Measurements from ENCODE around the gene PRSS12. TPM values are rescaled to one million over a fixed set of nuclear protein-coding genes. Genes with fewer than 3 reads are reported as not detected.
"Not testable (repeated sequence)": the region's sequence is repeated elsewhere in the genome, so short reads cannot be mapped to it uniquely, and the experiment has no call there.

The PRSS12 gene
- total RNA-seq, 1 donor from 2014 or later: 0.16 TPM

- DNase-seq (ENCODE audit: low spot score): no peak
Observed at GRCh38 chr4:118326585-118326984, 26.2 kb downstream of the PRSS12 start.

DNA sequence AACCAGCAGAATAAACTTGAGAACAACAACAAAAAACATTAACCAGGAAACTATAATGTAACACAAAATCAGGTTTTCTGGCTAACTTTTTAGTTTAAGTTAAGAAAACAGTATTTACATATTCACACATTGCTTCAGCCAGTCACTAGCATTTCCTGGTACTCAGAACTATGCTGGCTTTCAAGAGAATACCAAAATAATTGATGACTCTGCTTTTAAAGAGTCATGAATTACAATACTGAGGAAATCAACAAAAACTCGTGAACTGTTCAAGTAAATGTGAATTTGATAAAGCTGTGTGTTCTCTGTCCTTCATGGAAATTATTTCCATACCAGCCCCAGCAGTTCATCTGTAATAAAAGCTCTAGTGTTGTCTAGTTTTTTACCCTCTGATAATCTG is 27.4 kb downstream of the PRSS12 start:
- DNase-seq (ENCODE audit: low spot score): no peak

- DNase-seq (ENCODE audit: low spot score): no peak
Observed at GRCh38 chr4:118322831-118323502, 29.8 kb downstream of the PRSS12 start.

GRCh38 chr4:118318931-118319330 is 33.9 kb downstream of the PRSS12 start:
- DNase-seq (ENCODE audit: low spot score): no peak

DNA sequence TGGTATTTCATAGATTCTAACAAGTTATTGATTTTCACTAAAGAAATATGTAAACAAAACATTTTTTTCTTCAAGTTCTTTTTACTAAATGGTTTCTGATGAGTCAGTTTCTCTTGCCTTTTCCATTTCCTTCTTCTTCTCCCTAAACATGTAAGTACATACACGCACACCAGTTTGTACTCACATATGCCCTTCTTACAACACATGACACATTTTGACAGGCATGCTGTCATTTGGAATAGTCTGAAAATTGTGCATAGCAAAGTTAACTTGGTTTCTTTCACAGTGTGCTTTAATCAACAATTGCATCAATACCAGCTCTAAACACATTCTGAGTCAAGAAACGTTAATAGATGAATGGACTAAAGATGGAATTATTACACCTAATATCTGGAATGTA is 35.1 kb downstream of the PRSS12 start:
- DNase-seq (ENCODE audit: low spot score): no peak

DNA sequence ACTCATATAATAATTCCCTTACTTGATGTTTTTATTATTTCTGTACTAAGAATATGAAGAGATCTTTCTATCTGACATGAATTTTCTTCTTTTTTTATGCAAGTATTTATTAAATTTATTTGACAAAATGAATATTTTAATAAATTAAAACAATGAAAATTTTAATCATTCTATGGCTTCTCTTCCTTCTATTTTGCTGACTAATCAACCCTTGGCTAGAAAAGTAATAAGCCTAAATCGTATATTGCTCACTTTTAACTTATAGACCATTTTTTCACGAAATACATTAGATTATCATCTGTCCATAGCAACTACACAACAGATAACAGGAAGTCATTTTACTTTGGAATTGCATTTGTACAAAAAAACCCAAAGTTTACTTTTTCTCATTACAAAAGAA is 38.6 kb downstream of the PRSS12 start:
- DNase-seq (ENCODE audit: low spot score): no peak

GRCh38 chr4:118313098-118313497 is 39.7 kb downstream of the PRSS12 start:
- DNase-seq (ENCODE audit: low spot score): no peak

DNA sequence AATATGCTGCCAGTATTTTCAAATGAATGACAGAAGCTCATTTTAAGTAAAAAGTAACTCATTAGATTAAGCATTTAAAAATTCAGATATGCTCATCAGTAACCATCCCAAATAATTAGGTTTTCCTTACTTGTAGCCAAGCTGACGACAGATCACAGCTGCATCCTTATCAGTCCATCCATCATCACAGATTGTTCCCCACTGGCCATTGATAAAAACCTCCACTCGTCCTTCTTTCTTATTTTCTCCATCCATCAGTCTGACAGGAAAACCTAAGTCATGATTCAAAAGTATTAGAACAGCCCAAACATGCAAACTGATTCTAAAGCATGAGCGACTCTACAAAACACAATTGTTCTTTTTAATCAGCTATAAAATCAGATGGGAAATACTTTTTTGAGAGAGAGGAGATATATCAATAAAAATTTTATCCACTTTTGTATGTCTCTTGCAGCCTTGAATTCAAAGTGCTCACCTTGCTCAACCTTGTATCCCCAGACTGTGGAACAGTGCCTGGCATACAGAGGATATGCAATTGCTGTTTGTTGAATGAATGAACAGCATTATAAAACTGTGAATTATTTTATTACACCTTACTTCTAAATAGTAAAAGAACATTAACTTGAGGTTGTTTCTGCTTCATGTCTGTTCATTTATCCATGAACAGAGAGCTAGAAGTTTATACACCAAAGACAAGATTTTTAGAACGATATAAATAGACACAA is 44.3 kb downstream of the PRSS12 start:
- no peak for DNase-seq (ENCODE audit: low spot score)

DNA sequence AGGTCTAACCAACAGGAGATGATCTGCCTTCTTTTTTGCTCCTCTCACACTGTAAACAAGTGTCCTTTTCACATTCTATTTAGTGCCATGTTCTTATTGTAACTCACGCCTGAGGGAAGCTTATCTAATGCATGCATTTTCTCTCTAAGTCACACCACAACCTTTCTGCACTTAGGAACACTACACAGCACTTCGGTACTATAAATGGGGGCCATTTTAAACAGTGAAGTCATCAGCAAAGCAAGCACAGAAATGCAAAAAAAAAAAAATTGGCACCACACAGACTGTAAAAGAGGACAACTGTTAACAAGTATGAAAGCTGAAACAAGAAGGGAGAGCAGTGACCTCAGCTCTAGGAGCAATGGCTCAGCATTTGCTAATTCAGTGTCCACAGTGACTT is 45.2 kb downstream of the PRSS12 start:
- DNase-seq (ENCODE audit: low spot score): no peak

DNA sequence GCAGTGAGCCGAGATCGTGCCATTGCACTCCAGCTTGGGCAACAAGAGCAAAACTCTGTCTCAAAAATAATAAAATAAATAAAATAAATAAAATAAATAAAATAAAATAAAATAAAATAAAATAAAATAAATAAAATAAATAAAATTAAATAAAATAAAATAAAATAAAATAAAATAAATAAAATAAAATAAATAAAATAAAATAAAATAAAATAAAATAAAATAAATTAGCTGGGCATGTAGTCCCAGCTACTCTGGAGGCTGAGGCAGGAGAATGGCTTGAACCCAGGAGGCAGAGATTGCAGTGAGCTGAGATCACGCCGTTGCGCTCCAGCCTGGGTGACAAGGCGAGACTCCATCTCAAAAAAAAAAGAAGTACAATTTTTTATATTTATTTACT is 53.2 kb downstream of the PRSS12 start:
- DNase-seq (ENCODE audit: low spot score): not testable (repeated sequence)

DNA sequence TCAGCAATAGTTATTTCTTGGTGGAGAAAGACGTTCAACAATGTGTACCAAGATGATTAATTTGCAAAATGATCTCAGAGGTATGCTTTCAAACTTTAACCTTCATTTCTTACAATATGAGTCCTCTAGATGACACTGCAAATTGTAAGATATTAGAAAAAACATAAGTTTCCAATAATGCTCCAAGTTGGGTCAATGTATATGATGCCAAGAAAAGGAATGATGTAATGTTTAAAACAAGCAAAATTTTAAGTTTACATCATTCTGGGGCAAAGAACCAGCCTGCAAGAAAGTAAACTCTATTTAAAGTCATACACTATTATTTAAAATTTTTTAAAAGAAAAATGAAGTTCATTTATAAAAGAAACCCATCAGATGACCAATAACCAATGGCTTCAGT is 56.1 kb downstream of the PRSS12 start:
- DNase-seq (ENCODE audit: low spot score): no peak

GRCh38 chr4:118290951-118291350 is 61.9 kb downstream of the PRSS12 start:
- no peak for DNase-seq (ENCODE audit: low spot score)

- DNase-seq (ENCODE audit: low spot score): no peak
Observed at GRCh38 chr4:118289794-118290193, 63.0 kb downstream of the PRSS12 start.

- DNase-seq (ENCODE audit: low spot score): no peak
Observed at GRCh38 chr4:118287711-118288451, 64.9 kb downstream of the PRSS12 start.

DNA sequence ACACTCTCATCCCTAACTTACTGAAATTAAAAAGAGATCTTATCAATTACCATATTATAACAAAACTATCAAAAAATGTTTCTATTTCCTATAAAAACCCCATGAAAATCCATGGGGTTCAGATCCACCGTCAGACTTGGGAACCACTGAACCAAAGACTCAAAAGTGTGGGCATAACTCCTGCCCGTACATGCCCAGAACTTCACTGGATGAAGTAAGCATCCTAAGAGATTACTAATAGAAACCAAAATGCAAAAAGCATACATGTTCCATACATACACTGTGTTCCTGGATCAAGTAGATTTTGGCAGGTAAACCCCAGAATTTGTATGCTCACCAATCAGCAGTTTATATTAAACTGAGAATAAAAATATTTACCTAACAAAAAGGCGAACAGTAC is 66.1 kb downstream of the PRSS12 start:
- DNase-seq (ENCODE audit: low spot score): no peak

DNA sequence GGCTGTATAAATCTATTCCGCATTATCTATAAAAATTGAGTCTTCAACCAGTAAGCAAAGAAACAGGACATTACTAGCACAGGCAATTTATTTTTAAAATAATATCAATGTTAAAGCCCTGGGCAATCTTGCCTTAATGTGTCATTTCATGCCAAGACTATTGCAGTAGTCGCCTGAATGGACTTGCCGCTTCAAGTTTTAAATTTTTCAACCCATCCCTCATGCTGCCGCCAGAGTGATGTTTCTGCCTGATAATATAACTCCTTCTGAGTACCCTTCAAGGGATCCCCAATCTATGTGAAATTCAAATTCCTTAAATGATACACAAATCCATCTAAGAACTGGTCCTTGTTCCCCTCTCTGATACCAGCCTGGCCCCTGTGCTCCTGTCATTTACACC is 66.9 kb downstream of the PRSS12 start:
- no peak for DNase-seq (ENCODE audit: low spot score)

DNA sequence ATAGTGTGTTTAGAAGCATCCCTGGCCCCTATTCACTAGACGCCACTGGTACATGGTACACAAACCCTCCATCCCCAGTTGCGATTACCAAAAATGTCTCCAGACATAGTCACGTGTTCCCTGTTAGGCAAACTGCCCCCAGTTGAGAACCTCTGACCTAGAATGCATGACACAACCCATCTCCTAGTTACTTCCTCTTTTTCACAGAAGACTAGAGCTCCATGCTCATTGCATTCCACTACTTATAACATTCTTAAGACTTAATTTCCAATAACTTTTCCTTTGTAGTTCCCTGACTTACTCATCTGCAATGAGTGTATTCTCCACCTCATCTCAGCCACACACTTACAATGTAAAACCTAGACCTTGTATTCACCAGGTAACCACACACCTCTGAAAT is 68.6 kb downstream of the PRSS12 start:
- no peak for DNase-seq (ENCODE audit: low spot score)

DNA sequence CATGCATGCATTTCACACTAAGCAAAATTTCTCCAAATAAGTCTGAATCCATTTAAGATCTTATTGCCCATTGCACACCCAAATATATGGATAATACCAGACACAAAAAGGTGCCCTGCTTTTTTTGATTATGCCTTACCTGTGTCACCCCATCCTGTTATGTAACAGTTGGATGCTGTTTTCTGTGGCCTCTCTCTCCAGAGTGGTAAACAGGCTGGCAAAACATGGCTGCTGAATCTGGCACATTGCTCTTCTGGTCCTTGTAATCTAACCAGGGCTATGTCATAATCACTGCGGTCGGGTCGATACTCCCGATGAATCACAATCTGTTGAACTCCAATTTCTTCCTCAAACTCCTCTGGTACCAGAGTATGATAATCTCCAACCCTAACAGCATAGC is 70.1 kb downstream of the PRSS12 start:
- DNase-seq (ENCODE audit: low spot score): no peak

DNA sequence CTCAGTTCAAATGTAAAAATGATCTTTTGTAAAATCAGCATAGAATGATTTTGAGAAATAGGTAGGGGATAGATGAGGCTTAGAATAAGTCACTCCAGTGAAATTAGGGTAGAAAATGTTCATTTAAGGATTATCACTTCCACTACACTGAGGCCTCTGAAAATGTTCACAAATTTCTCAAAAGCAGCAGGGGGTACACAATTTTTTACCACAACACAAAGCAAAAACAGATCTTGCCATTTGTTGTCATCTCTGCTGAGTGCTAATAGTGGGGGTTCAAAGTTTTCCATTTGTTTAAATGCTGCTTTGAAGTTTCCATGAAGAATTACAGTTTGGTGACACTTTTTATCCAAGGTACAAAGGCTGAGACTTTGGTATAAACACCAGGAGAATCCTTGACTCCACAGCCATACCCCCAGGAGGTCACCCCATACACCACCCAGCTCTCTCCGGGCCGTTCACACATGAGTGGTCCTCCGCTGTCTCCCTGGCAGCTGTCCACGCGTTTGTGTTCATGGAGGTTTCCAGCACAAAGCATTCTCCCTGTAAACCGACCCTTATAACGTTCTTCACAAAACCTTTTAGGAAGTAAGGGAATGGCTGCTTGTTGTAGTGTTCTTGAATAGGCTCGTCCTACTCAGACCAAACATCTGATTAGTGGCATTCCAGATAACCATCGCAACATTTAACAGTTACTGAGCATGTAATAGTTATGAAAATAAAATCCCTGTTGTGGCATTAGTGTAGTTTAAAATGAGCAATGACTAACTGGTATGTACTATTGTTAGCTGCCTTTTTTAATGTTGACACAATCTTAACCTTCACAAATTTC is 71.0 kb downstream of the PRSS12 start:
- DNase-seq (ENCODE audit: low spot score): no peak

DNA sequence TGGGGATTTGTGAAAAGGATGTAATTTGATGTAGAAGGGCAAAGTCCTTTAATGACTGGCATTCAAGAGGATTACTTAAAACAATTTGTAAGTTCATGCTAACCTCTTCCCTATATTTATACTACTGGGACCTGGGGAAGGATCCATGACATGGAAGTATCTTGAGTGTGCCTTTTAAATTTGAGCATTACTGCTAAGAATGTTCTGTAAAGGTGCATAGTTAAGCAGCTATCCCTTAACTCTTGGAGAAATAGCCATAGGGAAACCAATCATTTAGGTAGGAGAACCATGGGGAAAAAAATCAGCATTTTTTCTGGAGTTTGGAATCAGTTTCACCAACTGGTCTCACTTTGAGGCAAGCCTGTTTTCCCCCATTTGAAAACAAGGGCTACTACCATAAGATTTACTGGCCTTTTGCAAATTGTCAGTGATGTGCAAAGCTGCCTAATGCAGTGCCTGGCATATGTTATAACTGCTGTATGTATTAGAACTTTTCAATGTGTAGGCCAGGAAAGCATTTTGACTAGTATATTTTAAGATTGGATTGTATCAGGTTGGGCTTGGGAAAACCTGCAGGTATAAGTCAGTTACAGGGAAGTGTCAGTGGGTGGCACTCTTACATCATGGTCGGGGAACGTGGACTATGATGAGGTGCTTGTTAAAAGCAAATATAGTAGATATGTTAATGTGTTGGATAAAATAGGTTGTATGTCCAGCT is 72.1 kb downstream of the PRSS12 start:
- no peak for DNase-seq (ENCODE audit: low spot score)

DNA sequence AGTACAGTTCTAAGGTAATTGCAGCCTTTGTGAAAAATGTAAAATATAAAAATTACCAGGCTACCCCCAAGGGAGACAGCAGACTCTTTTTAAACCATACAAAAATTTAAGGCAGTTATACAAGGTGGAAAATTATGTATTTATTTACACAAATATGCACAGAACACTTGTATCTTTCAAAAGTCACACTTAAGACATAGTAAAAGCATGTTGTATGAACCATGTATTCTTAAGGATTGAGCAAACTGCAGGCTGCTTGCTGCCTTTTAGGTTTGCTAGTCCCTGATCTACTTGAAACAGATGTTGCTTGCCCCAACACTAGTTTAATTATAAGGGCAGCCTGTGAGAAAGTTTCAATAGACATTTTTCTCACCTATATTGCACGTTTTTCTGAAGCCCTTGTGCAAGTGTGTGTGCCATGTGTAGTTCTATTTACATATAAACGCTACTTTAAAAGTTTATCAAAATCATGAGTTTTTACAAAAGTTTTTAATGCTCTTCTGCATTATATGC is 72.8 kb downstream of the PRSS12 start:
- no peak for DNase-seq (ENCODE audit: low spot score)
